A172 (cell line): ENCODE measurements around the gene FZD8. TPM values are rescaled to one million over a fixed set of nuclear protein-coding genes. Genes with fewer than 3 reads are reported as not detected.
"Not testable (repeated sequence)": the region's sequence is repeated elsewhere in the genome, so short reads cannot be mapped to it uniquely, and the experiment has no call there.

ENCODE experiments used
- DNase-seq: peaks from one replicate; pipeline ENCODE4 v3.0.0-alpha.2; 2015; ENCODE audit warnings: low spot score
- total RNA-seq: library from RNA; depleted of rRNA; stranded (reverse); fragments of >200 nt; shearing (Covaris generic); gene quantifications from 2 replicates; pipeline ENCODE4 v1.2.3, GENCODE V29; 2014; rRNA removed

The FZD8 gene, protein sequence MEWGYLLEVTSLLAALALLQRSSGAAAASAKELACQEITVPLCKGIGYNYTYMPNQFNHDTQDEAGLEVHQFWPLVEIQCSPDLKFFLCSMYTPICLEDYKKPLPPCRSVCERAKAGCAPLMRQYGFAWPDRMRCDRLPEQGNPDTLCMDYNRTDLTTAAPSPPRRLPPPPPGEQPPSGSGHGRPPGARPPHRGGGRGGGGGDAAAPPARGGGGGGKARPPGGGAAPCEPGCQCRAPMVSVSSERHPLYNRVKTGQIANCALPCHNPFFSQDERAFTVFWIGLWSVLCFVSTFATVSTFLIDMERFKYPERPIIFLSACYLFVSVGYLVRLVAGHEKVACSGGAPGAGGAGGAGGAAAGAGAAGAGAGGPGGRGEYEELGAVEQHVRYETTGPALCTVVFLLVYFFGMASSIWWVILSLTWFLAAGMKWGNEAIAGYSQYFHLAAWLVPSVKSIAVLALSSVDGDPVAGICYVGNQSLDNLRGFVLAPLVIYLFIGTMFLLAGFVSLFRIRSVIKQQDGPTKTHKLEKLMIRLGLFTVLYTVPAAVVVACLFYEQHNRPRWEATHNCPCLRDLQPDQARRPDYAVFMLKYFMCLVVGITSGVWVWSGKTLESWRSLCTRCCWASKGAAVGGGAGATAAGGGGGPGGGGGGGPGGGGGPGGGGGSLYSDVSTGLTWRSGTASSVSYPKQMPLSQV
- 4.9 and 5.8 TPM in 2 replicates for total RNA-seq

DNA sequence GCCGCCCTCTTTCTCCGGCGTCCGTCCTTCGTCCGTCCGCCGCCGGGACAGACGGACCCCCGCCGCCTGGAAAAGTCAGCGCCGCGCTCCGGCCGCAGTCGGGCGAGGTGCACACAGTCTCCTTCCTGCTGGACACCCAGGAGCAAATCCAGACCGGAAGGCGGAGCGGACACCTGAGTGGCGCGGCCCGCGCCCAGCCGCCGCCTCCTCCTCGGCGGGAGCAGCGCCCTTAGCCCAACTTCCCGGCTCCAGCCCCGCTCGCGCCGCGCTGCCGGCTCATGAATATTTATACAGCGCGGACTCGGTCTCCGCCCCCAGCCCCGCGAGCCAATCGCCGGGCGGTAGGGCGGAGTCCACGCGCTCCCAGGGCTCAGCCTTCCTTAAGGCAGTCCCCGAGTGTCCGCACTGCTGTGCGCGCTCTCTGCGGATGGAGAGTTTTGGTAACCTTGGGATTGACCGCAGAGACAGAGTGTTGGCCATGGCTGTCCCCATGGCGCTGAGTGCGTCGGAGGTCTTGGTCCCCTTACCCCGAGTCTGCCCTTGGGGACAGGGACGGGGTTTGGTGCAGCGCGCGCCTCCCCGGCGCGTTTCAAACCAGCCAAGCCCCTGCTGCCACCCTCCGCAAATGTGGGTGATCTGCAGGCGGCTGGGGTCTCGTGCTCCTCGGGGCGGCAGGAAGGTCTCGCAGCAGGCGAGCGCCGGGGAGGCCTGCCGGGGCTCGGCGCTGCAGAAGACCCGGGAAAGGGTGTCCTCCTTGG, at the start of gene FZD8:
FZD8 (minus strand) TSS at position 262 of the 758 bp plus-strand sequence. CDS start 867 bp downstream, outside the sequence.
- DNase-seq = peak; percentile 76

DNA sequence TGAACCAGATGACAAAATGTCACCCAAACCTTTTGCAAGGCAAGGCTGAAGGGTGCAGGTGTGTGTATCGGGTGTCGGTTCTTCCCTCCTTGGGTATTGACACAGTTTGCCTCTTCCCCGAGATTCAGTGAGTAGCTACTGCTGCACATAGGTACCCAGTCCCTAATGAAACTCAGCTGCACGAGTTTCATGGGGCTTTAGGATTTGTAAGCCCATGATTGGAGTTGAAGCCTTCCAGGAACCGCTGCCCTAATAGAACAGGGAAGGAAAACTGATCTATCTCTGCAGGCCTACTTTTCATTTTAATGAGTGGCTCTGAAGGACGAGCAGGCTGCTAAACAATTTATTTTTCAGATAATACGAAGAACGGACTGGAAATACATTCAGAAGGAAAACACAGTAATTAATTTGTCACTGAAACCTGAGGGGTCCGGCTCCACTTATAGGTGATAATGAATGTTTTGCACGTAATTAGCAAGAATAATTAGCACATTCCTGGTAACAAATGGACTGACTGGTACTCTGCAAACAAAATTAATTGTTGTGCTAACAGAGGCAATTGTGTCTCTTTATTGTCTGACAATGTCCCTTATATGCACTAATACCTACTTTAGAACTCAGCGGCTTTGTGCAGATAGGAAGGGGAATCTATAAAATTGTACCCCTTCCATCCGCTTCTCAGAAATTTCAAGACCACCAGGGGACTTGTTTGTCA, 49.6 kb upstream of the FZD8 start:
- no peak for DNase-seq

- no peak for DNase-seq
These were observed 48.4 kb upstream of the FZD8 start for GRCh38 chr10:35690534-35690933.

GRCh38 chr10:35685858-35686257, 43.8 kb upstream of the FZD8 start:
- not testable (repeated sequence) for DNase-seq

DNA sequence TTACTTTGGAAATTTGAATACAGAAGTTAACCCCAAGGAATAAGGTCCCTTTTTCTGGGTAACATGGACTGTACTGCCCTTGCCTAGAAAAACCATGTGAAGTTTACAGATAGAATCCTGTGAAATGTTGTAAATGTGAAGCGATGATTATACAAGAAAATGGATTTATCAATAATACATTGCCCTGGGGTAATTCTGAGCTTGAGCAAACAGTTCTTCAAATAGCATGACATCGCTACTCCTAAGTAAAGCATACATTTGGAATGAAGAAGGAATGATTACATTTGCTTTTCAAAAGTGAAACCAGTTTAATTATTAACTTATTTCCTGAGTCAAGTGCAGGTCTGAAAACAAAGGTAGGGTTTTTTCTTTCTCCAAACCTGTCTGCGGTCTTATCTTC, 43.3 kb upstream of the FZD8 start:
- DNase-seq = no peak

DNA sequence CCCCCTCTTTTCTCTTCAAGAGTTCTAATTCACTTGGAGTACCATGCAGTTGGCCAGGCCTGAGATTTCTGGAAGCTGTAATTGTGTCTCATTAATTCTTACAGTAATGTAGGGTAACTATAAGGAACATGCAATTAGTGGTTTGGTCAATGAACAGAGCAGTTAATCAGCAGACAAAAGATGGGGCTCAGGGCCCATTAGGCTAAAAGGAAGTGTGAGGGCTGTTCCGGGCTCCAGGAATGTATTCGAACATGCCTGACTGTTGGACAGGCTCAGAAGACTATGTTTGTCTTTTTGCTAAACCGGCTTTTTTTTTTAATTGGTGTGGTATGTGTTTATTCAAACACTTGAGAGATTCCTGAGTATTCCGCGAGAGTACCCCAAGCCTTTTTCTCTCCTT, 42.5 kb upstream of the FZD8 start:
- DNase-seq = no peak

DNA sequence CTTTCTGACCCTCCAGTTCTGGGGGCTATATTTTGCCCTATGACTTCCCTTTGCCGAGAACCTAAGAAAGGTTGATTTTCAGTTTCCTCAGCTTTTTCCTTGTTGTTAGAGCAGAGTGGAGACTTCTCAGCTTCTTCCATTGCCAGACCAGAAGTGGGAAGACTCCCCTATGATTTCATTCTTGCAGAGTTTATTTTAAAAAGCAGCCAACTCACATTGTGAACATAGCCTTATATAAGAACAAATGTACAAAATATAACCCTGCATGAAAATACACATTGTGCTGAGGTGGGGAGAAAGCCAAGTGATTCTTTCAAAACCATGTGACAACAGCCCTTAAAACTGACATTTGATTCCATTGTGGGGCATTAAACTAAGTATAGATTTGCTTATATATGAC, 33.8 kb upstream of the FZD8 start:
- DNase-seq = no peak

GRCh38 chr10:35674843-35675242, 32.7 kb upstream of the FZD8 start:
- no peak for DNase-seq

DNA sequence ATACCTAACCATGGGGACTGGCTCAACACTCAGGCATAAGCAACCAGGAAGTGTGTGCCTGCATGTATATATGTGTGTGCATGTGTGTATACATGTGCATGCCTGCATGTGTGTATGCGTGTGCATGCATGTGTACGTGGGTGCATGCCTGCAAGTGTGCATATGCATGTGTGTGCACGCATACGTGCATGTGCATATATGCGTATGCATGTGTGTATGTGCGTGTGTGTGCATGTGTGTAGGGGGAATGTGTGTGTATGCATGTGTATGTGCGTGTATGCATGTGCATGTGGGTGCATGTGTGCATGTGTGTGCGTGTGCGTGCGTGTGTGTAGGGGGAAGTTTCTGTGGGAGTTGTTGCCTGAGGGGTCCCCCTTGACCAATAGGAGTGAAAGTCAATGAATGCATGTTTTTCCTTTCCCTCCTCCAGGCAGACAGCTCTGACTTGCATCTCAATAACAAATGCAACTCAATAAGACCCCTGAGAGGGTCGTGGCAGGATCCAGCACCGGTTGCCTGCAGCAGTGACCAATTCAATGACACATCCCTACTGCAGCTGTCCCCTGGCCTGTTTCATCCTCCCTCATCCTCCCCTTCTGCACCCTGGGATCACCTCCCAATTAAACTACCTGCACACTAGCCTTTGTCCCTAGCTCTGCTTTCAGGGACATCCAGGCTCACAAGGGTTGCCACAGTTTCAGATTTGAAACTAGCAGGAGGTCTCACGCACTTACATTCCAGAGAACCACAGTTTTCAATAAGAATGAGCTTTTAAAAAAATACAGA, 27.0 kb upstream of the FZD8 start:
- DNase-seq = no peak

DNA sequence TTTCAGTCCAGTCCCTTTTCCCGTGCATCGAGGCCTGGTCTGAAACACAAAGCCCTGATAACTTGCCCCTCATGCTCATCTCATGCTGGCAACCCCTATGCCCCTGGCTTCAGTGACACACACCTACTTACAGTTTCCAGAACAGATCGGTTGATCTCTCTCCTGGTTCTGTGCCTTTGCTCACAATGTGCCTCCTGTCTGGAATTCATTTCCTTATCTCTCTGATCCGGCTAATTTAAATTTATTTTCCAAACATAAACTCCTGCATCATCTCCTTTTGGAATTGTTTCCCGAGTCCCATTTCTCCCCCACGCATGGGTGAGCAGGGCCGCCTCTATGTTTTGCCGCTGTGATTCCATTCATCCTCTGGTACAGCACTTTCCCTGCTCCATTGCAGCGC, 25.9 kb upstream of the FZD8 start:
- no peak for DNase-seq

DNA sequence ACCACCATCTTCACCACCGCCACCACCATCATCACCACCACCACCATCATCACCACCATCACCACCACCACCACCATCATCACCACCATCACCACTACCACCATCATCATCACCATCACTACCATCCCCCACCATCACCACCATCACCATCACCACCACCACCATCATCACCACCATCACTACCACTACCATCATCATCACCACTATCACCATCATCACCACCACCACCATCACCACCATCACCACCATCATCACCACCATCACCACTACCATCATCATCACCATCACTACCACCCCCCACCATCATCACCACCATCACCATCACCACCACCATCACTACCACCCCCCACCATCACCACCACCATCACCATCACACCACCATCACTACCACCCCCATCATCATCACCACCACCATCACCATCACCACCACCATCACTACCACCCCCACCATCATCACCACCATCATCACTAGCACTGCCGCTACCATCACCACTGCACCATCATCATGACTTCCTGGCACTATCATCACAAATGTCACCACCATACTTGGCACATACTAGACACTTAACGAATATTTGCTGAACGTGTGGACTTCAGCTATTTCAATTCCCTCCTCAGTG, 25.3 kb upstream of the FZD8 start:
- no peak for DNase-seq

DNA sequence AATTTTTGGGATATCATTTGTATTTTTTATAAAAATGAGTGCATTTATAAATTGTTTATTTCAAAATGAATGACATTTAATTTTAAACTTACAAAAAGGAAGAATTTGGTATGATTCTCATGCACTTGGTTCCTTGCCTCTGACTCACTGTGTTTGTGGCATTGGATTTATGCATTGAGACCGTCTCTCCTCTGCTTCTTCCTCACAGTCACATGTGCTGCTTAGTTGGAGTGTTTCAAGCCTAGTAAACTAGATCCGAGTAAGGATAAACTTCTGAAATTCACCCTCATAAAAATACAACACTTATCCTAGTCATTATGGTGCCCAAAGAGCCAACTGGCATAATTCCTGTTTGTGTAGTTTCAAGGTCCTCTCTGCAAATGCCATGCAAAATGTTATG, 19.1 kb upstream of the FZD8 start:
- DNase-seq = peak; percentile 46

- DNase-seq = no peak
These were observed 17.4 kb upstream of the FZD8 start for GRCh38 chr10:35659456-35659855.

GRCh38 chr10:35657621-35658020, 15.5 kb upstream of the FZD8 start:
- DNase-seq = no peak

- DNase-seq = no peak
These were observed 10.7 kb upstream of the FZD8 start for GRCh38 chr10:35652824-35653223.

DNA sequence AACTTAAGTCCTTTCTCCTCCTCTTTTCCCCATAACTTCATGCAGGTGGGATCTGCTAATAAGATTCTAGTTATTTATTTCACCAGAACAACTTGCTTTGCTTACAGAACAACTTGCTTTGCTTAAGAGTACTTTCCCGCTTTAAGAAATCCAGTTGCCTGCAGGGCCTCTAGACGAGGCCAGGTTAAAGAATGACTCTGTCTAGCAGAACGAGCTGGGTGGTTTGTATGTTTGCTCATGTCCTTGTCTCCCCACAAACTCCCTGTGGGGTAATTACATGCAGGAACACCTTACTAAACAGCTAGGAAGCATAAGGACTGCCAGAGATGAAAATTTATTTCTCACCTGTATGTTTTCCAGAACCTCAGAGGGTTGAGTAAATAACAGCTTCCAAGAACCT, 8.8 kb upstream of the FZD8 start:
- DNase-seq = no peak

GRCh38 chr10:35644050-35644950, 2.2 kb upstream of the FZD8 start:
- DNase-seq = no peak

GRCh38 chr10:35643151-35644049, 1.3 kb upstream of the FZD8 start:
- DNase-seq = no peak

GRCh38 chr10:35642793-35643114, 658 bp upstream of the FZD8 start:
- DNase-seq = no peak
